DLD1 (cell line): ENCODE measurements around the gene HDAC4.

Experiments used
- in situ Hi-C: cut with HindIII; loops from 2 replicates; pipeline ENCODE4 v1.10.0; 2017; ENCODE audit warnings: low sequenced_read_pairs

Gene HDAC4

GRCh38 chr2:239211396-239212094 is 189.3 kb downstream of the HDAC4 start:
- in situ Hi-C loops, result no loop called here

DNA sequence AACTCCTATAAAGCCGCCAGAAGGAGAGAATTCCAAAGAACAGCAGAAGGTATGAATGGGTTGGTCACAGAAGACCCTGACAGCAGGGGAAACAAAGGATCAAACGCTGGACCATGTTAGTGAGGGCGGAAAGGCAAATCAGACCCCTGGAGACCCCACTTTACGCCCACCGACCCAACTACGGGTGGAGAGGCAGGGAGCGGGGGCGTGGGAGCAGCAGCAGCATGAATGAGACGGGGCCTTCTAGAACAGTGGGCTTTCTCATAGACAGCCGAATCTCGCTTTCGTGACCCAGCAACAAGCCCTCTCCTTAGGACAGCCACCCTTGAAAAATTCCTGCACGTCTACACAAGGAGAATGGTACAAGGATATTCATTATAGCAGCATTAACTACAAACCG is 191.0 kb downstream of the HDAC4 start:
- in situ Hi-C loops, result no loop called here

DNA sequence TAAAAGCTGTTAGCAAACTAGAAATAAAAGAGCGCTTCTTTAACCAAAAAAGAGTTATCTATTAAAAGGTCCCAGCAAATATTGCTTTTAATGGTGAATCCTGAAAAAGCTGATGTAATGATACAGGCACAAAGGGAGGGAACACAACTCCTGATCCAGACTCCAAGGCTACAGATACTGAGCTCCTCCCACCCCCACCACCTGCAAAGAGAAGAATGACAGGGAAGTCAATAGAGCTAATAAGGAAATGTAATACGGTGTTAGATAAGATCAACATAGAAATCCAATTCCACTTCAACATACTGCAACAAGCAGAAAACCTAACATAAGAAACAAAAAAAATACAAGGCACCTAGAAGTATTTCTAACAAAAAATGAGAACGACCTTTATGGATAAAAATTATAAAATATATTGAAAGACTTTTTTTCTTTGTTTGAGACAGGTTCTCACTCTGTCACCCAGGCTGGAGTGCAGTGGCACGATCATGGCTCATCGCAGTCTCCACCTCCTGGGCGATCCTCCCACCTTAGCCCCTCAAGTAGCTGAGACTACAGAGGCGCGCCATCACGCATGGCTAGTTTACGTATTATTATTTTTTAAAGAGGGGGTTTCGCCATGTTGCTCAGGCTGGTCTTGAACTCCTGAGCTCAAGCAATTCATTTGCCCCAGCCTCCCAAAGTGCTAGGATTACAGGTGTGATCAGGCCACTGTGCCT is 192.2 kb downstream of the HDAC4 start:
- in situ Hi-C loops, result no loop called here

DNA sequence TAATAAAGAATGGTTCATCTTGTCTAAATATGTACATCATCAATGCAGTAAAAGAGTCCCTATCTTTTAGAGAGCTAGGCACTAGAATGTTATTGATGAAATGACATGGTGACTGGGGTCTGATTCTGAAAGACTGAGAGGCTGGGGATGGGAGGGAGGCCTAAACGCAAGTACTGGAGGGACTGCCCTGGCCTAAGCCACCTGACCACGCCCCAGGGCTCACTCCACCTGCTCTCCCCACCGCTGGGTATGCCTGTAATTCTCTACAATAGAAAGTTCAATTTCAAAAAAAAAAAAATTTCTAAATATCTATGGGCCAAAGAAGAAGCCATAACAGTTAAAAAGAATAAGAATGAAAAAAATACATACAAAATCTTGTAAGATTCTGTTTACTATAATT is 194.0 kb downstream of the HDAC4 start:
- in situ Hi-C loops, result no loop called here

DNA sequence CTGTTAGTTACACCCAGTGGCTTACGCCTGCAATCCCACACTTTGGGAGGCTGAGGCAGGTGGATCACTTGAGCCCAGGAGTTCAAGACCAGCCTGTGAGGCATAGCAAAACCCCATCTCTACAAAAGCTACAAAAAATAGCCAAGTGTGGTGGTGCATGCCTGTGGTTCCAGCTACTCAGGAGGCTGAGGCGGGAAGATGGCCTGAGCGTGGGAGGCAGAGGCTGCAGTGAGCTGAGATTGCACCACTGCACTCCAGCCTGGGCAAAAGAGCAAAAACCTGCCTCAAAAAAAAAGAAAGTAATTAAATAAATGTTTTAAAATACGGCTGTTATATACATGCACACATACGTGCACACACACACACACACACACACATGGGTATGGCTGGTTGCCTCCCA is 194.8 kb downstream of the HDAC4 start:
- in situ Hi-C loops, result no loop called here

- in situ Hi-C loops, result no loop called here
Measured at GRCh38 chr2:239204876-239205468, 195.8 kb downstream of the HDAC4 start.

- in situ Hi-C loops, result no loop called here
Measured at GRCh38 chr2:239204136-239204875, 196.5 kb downstream of the HDAC4 start.

DNA sequence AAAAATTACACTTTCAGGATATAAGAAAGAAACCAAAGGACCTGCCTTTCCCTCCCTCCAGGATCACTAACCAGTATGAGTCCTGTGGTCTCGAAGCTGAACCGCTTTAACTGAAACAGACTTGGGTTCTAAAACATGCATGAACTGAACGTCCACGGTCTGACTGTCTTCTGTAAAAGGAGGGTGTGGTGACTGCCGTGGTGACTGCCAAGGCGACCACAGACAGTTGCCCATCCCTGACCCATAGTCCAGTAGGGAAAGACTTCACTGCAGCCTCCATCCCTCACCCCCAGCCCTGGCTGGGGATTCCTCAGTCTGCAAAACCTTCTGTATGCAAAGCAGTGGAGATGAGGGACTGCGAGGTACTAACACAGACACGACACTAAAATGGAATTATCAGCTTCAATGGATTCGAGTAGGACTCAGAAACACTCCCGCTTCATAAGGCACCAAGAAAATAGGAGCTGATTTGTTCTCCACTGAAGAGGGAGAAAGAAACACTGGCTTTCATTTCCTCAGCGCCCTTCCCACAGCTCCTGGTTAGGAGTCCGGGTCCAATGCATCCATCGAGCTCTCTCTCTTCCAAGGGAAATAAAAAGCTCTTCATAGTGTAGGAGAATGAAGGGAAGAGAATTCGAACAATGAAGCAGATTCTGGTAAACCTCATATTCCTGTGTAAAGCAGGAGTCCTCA is 197.2 kb downstream of the HDAC4 start:
- in situ Hi-C loops, result no loop called here

DNA sequence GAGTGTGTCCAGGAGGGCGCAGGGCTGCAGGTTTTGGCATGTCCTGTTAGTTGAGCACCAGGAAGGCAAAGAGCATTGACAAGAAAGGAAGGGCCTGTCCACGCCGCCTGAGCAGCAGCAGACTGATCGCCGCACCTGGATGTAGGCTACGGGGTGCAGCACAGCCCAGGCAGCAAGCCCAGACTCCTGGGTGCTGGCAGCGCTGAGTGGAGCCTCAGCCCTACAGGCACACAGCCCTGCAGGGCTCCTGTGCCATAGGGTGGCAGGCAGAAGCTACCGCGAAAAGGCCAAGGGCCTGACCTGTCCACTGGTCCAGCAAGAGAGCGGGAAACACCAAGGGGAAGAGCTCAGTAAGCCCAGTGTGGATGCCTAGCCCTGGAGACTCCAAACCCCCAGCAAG is 198.0 kb downstream of the HDAC4 start:
- in situ Hi-C loops, result no loop called here

DNA sequence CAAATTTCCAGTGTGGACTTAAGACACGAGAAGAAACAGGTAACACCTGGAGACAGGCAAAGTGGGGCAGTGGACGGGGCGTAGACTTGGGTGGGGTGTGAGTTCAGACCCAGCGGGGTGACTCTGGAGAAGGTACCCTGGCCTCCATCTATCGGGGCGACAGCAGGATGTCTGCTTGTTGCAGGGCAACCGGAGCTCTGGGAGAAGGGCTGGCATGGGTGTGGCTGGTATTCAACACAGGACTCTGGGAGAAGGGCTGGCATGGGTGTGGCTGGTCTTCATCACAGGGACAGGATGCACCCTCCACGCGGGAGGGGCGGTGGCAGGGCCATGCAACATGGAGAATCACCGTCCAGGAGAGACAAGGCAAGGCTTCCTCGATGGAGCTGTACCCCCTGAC is 198.5 kb downstream of the HDAC4 start:
- in situ Hi-C loops, result no loop called here

DNA sequence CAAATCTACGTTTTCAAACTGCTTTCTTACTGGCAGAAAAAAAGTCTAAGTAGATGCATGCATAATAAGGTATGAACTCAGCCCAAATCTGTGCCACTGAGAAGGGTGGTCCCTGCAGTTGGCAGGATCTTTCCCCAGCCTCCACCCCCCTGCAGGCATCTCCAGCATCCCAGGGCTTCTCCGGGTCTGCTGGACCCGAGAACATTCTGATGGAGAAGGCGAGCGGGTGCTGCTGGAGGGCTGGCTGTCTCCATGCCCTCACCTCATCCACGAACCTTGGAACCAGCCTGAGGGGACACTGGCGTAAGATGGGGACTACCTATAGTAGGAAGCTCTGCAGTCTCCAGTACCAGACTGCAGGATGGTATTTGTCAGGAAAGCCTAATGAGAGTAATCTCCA is 198.9 kb downstream of the HDAC4 start:
- in situ Hi-C loops, result no loop called here

GRCh38 chr2:239201531-239201876 is 199.3 kb downstream of the HDAC4 start:
- in situ Hi-C loops, result no loop called here

GRCh38 chr2:239200646-239201530 is 199.9 kb downstream of the HDAC4 start:
- in situ Hi-C loops, result no loop called here

DNA sequence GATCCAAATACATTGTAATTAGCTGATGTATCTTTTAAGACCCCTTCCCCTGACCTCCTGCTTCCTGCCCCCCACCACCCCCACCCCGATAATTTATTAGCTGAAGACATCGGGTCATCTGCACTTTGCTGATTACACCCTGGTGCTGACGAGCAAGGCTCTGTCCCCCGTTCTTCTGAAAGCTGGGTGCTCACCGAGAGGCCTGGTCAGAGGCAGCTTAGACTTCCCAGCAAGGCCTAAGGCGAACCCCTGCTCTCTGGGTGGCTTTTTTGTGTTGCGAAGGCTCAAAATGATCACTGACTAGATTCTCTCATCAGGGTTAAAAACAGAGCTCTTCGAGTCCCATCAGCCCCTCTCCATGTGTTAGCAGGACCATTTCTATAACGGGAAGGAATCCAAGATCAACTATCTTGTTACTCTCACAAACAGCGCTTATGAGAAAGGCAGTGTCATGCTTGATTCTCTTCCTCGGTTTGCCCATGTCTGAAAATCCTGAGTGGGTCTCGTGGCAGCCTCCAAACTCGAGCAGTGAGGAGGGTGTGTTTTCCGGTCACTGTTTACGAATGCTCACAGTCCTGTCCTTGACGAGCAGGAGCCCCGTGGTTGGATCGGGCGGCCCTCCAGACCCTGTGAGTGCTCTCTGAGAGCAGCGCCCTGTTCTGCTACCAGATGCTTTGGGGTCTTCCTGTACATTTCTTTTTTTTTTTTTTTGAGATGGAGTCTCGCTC is 201.6 kb downstream of the HDAC4 start:
- in situ Hi-C loops, result no loop called here

DNA sequence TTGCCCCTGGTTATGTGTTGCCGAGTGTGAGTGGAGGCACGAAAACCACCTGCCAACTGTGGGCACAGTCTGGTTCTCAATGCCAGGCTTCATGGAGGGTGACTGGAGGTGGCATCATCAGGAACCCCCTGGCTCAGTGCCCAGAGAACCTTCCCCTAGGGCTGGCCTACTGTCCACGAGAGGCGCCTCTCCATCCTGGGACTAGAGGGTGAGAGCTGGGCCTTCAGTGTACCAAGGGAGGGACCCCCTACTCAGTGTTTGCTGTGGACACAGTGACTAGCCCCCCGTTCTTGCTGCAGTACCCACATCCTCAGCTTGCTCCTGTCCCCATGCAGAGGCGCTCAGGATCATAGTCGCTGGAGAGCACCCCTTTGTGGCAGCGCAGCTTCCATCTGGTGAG is 202.6 kb downstream of the HDAC4 start:
- in situ Hi-C loops, result no loop called here

DNA sequence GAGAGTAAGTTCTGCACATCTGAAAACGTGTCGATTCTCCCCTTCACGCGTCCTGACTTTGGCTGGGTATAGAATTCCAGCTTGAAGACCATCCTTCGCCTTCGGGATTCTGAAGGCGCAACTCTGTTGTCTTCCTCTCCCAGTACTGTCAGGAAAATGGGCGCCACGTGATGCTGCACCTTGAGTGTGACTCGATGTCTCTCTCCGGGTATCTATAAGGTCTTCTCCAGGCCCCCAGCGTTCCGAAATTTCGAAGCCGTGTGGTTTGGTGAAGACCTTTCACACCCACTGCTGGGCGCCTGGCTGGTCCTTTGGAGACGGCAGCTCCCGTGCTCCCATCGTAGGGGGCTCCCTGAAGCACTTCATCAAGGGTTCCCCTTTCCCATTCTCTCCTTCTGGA is 203.7 kb downstream of the HDAC4 start:
- in situ Hi-C loops, result no loop called here

GRCh38 chr2:239196474-239197021 is 204.3 kb downstream of the HDAC4 start:
- in situ Hi-C loops, result no loop called here

DNA sequence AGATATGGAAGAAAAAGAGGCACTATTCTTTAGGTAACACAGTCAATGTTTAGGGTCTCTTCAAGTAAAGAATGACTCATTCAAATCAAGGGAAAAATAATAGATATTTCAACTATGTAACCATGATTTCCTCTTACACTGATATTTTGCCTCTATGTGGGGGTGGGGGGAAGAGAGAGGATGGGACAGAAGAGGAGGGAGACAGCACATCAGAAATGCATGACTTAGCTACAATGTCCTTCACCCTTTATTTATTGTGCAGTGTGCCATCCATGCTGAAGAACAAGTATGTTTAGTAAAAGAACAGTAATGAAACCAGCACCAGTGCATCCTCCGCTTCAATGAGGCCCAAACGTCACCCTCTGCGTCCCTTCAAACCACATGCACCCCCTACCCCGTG is 204.8 kb downstream of the HDAC4 start:
- in situ Hi-C loops, result no loop called here

DNA sequence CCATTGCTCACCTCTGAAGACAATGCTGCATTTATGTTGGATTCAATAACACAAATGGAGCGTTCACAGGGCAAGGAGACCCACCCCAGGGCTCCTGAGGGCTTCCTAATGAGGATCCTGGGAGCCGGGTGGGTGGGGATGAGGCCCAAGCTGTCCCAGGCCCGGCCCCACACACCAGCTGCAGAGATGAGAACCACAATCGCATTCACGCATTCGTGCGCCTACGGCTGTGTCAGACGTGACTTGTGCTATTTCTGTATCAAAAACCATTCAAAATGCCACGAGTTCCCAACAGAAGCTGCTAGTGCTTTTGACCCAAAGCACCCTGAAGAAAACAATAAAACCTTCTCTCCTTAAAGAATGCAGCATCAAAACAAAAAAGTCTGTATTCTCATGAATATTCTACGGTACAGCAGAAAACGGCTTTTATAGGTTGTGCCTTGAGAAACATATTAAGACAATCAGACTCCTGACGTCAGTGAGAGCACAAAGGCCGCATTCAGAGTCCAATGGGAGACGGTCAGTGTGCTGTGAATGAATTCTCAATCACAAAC is 205.4 kb downstream of the HDAC4 start:
- in situ Hi-C loops, result no loop called here
